DND-41 (cell line): Measurements from ENCODE around the gene SMIM32.

Experiments
- EZH2 ChIP-seq: IDR thresholded peaks from 3 replicates; pipeline ENCODE4 v1.6.1; 2012; ENCODE audit warnings: borderline replicate concordance, low read depth, mild to moderate bottlenecking, moderate library complexity, low read length, inconsistent platforms; ENCODE audit not compliant: severe bottlenecking
- TF ChIP-seq, protein P1 (sequence below): IDR thresholded peaks from 2 replicates; pipeline ENCODE4 v1.5.1; 2012; ENCODE audit warnings: borderline replicate concordance, low read length, moderate library complexity, mild to moderate bottlenecking; ENCODE audit not compliant: poor library complexity, severe bottlenecking; ENCODE audit errors: extremely low read depth

DNA sequence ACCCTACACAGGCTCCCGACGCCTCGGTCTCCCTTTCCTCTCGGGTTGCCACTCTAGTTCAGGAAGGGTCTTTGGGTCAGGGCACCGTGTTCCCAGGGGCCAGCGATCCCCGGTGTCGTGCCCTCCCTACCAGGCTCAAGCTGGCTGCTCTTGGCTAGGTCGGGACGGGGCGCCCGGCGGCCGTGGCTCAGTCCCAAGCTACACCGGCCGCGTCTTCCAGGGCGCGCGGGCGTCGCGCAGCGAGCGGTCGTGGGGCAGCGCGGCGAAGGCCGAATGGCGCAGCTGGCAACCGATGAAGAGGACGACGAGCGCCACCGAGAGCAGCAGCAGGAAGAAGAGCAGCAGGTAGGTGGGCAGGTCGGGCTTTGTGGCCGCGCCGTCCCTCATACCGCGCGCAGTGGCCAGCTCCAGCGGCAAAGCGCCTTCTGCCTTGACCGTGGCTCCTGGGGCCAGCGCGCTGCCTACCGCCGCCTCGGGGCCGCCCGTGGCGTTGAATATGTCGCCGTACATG, 892 bp downstream of the SMIM32 start:
- TF ChIP-seq EZH2 = no peak
- TF ChIP-seq, protein P1, sequence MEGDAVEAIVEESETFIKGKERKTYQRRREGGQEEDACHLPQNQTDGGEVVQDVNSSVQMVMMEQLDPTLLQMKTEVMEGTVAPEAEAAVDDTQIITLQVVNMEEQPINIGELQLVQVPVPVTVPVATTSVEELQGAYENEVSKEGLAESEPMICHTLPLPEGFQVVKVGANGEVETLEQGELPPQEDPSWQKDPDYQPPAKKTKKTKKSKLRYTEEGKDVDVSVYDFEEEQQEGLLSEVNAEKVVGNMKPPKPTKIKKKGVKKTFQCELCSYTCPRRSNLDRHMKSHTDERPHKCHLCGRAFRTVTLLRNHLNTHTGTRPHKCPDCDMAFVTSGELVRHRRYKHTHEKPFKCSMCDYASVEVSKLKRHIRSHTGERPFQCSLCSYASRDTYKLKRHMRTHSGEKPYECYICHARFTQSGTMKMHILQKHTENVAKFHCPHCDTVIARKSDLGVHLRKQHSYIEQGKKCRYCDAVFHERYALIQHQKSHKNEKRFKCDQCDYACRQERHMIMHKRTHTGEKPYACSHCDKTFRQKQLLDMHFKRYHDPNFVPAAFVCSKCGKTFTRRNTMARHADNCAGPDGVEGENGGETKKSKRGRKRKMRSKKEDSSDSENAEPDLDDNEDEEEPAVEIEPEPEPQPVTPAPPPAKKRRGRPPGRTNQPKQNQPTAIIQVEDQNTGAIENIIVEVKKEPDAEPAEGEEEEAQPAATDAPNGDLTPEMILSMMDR = no peak
